Measurements from ENCODE around the gene PLEKHG2. TPM values are rescaled to one million over a fixed set of nuclear protein-coding genes. Genes with fewer than 3 reads are reported as not detected.

Gene PLEKHG2
- total RNA-seq, 1 donor, result 25.0 TPM

- DNase-seq (ENCODE audit: low read depth), result peak; percentile 89
- H3K4me3 ChIP-seq (ENCODE audit: low read depth, low read length), result no peak overlapping the region
- TF ChIP-seq, protein P1, sequence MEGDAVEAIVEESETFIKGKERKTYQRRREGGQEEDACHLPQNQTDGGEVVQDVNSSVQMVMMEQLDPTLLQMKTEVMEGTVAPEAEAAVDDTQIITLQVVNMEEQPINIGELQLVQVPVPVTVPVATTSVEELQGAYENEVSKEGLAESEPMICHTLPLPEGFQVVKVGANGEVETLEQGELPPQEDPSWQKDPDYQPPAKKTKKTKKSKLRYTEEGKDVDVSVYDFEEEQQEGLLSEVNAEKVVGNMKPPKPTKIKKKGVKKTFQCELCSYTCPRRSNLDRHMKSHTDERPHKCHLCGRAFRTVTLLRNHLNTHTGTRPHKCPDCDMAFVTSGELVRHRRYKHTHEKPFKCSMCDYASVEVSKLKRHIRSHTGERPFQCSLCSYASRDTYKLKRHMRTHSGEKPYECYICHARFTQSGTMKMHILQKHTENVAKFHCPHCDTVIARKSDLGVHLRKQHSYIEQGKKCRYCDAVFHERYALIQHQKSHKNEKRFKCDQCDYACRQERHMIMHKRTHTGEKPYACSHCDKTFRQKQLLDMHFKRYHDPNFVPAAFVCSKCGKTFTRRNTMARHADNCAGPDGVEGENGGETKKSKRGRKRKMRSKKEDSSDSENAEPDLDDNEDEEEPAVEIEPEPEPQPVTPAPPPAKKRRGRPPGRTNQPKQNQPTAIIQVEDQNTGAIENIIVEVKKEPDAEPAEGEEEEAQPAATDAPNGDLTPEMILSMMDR (IDR thresholded peaks at IDR 0.05; ENCODE audit: insufficient read depth, low read depth, low read length), result no peak
Observed at GRCh38 chr19:39398297-39398864, 14.1 kb upstream of the PLEKHG2 start.

DNA sequence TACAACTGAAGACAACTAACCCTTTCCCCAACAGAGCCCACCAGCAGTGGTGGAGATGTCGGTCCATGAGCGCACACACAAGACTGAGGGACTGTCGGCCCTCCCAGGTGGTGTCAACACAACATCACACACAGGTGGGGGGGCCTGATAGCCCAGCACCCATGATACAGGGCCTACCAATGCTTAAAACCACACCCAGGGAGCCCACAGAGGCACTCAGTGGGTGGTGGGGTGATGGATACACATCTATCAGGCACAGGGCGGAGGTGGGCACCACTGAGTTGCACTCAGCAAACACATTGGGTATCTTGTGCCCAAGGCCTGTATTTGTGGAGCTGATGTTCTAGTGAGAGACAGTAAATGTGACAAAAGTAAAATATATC lies 12.8 kb upstream of the PLEKHG2 start:
- TF ChIP-seq, protein P1 (IDR thresholded peaks at IDR 0.05; ENCODE audit: insufficient read depth, low read depth, low read length), result no peak
- H3K4me3 ChIP-seq (ENCODE audit: low read depth, low read length), result no peak overlapping the region
- no peak for DNase-seq (ENCODE audit: low read depth)

- H3K4me3 ChIP-seq (ENCODE audit: low read depth, low read length), result no peak overlapping the region
- TF ChIP-seq, protein P1 (IDR thresholded peaks at IDR 0.05; ENCODE audit: insufficient read depth, low read depth, low read length), result no peak
- DNase-seq (ENCODE audit: low read depth), result no peak
Observed at GRCh38 chr19:39400061-39400460, 12.4 kb upstream of the PLEKHG2 start.

- no peak for DNase-seq (ENCODE audit: low read depth)
- no peak overlapping the region for H3K4me3 ChIP-seq (ENCODE audit: low read depth, low read length)
- TF ChIP-seq, protein P1 (IDR thresholded peaks at IDR 0.05; ENCODE audit: insufficient read depth, low read depth, low read length), result no peak
Observed at GRCh38 chr19:39401070-39401548, 11.4 kb upstream of the PLEKHG2 start.

GRCh38 chr19:39401549-39402345 lies 10.7 kb upstream of the PLEKHG2 start:
- TF ChIP-seq, protein P1 (IDR thresholded peaks at IDR 0.05; ENCODE audit: insufficient read depth, low read depth, low read length), result no peak
- no peak overlapping the region for H3K4me3 ChIP-seq (ENCODE audit: low read depth, low read length)
- DNase-seq (ENCODE audit: low read depth), result peak; percentile 85

DNA sequence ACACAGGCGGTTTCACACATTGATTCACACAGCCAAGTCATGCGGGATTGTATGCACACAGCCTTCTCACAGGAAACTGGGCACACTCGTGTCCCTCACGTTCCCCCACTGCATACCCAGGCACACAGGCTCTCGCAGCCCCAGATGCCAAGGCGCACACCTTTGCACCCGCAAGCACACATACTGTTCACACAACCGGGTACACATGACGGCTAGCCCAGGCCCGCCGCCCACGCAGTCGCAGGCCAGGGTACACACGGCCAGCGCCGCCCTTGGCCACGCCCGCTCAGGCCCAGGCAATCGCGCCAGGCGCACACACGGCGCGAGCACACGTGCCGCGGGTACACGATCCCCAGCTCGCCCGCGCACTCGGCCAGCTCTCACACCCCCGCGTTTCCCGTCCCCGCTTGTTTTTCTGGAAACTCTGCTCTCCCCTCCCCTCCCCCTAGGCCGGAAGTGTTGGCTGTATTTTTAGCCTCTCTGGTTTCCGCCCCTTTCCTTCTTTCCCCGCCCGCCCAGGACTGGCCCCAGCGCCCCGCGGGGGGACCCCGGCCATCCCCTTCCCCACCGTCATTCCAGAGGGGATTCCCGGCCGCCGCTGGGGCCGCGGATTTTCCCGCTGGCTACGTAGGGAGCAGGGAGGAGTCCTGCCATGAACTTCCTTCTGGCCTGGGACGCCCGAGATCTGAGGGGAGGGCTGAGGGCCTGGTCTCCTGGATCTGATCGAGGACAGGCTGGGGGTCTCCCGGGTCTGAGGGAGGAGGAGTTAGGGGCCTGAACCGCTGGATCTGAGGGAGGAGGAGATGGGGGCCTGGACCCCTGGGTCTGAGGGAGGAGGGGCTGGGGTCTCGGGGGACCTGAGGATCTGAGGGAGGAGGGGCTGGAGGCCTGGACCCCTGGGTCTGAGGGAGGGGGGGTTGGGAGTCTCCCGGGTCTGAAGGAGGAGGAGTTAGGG lies 9.8 kb upstream of the PLEKHG2 start:
- H3K4me3 ChIP-seq (ENCODE audit: low read depth, low read length), result peak overlapping the region; percentile 44
- TF ChIP-seq, protein P1 (IDR thresholded peaks at IDR 0.05; ENCODE audit: insufficient read depth, low read depth, low read length), result no peak
- peak; percentile 94 for DNase-seq (ENCODE audit: low read depth)
